ENCODE data around the gene CMYA5. TPM values are rescaled to one million over a fixed set of nuclear protein-coding genes. Genes with fewer than 3 reads are reported as not detected.
A peak's percentile ranks its signal among the peaks of the same experiment; 100 is the strongest.
"Not testable (repeated sequence)": the region's sequence is repeated elsewhere in the genome, so short reads cannot be mapped to it uniquely, and the experiment has no call there.

CMYA5 gene
- total RNA-seq, 1 donor from 2014 or later = 0.16 TPM

- H3K4me1 Mint-ChIP-seq (ENCODE audit: unreplicated experiment) = no peaks in the 10 kb centered on the region
- H3K27ac Mint-ChIP-seq (ENCODE audit: unreplicated experiment) = no peak overlapping the region
- no peaks in the 10 kb centered on the region for H3K36me3 Mint-ChIP-seq (ENCODE audit: unreplicated experiment)
- TF ChIP-seq CTCF (IDR thresholded peaks at IDR 0.05) = peak; percentile 41
- no peaks in the 10 kb centered on the region for H3K27me3 Mint-ChIP-seq (ENCODE audit: unreplicated experiment)
- DNase-seq (ENCODE audit: extremely low spot score, unreplicated experiment) = no peak
- no peak overlapping the region for H3K4me3 Mint-ChIP-seq (ENCODE audit: unreplicated experiment)
- H3K9me3 Mint-ChIP-seq (ENCODE audit: unreplicated experiment) = peaks cover 14% of the 10 kb centered on the region
These were observed 13.2 kb downstream of the CMYA5 start for GRCh38 chr5:79702606-79703380.

DNA sequence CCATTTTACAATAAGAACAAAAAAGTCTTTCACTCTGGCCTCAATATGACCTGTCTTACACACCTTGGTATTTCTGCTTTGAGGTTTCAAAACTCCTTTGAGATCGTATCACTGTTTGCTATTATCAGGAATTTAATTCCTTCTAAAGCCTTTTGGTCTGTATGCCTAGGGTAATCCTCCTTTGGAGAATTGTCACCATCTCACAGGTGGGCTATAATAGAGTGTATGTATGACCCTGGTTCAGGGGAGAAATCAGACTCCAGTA lies 13.7 kb downstream of the CMYA5 start:
- Mint-ChIP-seq H3K4me3 (ENCODE audit: unreplicated experiment) (no peak overlapping the region), H3K4me1 (ENCODE audit: unreplicated experiment) (no peaks in the 10 kb centered on the region), H3K27me3 (ENCODE audit: unreplicated experiment) (no peaks in the 10 kb centered on the region), H3K27ac (ENCODE audit: unreplicated experiment) (no peak overlapping the region), H3K9me3 (ENCODE audit: unreplicated experiment) (peaks cover 14% of the 10 kb centered on the region), H3K36me3 (ENCODE audit: unreplicated experiment) (no peaks in the 10 kb centered on the region)
- no peak for DNase-seq (ENCODE audit: extremely low spot score, unreplicated experiment)
- no peak for TF ChIP-seq CTCF (IDR thresholded peaks at IDR 0.05)

- H3K9me3 Mint-ChIP-seq (ENCODE audit: unreplicated experiment) = peaks cover 14% of the 10 kb centered on the region
- no peak for DNase-seq (ENCODE audit: extremely low spot score, unreplicated experiment)
These were observed 14.9 kb downstream of the CMYA5 start for GRCh38 chr5:79704553-79704952.

DNA sequence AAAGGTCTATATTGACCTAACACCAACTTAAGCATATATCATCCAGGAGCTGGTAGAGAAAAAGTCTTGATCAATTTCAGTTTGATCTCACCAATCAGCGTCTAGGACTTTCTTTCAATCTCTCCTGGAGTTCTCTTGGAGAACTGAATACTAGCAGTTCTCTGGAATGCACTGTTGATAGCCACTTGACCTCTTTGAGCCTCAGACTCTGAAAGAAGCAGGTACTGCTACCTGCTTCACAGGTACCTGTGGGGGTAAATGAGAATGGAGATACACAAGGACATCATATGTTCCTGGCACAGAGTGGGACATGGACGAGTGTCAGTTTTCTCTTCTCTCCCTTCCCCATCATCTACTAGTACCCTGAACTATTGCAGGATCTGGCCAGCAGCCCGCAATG lies 16.0 kb downstream of the CMYA5 start:
- Mint-ChIP-seq H3K9me3 (ENCODE audit: unreplicated experiment) (peaks cover 14% of the 10 kb centered on the region), H3K36me3 (ENCODE audit: unreplicated experiment) (no peaks in the 10 kb centered on the region), H3K4me1 (ENCODE audit: unreplicated experiment) (no peaks in the 10 kb centered on the region), H3K4me3 (ENCODE audit: unreplicated experiment) (no peak overlapping the region), H3K27me3 (ENCODE audit: unreplicated experiment) (no peaks in the 10 kb centered on the region), H3K27ac (ENCODE audit: unreplicated experiment) (no peak overlapping the region)
- no peak for DNase-seq (ENCODE audit: extremely low spot score, unreplicated experiment)
- TF ChIP-seq CTCF (IDR thresholded peaks at IDR 0.05) = no peak

More at GRCh38 chr5:79704553-79704952, 14.9 kb downstream of the CMYA5 start:
- no peak for TF ChIP-seq CTCF (IDR thresholded peaks at IDR 0.05)
- H3K4me1 Mint-ChIP-seq (ENCODE audit: unreplicated experiment) = no peaks in the 10 kb centered on the region
- H3K36me3 Mint-ChIP-seq (ENCODE audit: unreplicated experiment) = no peaks in the 10 kb centered on the region
- H3K27me3 Mint-ChIP-seq (ENCODE audit: unreplicated experiment) = no peaks in the 10 kb centered on the region
- no peak overlapping the region for H3K4me3 Mint-ChIP-seq (ENCODE audit: unreplicated experiment)
- H3K27ac Mint-ChIP-seq (ENCODE audit: unreplicated experiment) = no peak overlapping the region

GRCh38 chr5:79706317-79706716 lies 16.7 kb downstream of the CMYA5 start:
- peaks cover 14% of the 10 kb centered on the region for H3K9me3 Mint-ChIP-seq (ENCODE audit: unreplicated experiment)

More at GRCh38 chr5:79706317-79706716, 16.7 kb downstream of the CMYA5 start:
- H3K27ac Mint-ChIP-seq (ENCODE audit: unreplicated experiment); DNase-seq (ENCODE audit: extremely low spot score, unreplicated experiment); H3K4me3 Mint-ChIP-seq (ENCODE audit: unreplicated experiment); H3K36me3 Mint-ChIP-seq (ENCODE audit: unreplicated experiment); H3K4me1 Mint-ChIP-seq (ENCODE audit: unreplicated experiment); H3K27me3 Mint-ChIP-seq (ENCODE audit: unreplicated experiment): not testable (repeated sequence)
